HG03135 (cell line): ENCODE data around the gene STRN4.
"Not testable (repeated sequence)": the region's sequence is repeated elsewhere in the genome, so short reads cannot be mapped to it uniquely, and the experiment has no call there.

Experiments
- ATAC-seq: cut with Tn5 transposase; IDR thresholded peaks from one replicate; pipeline ENCODE4 v1.9.1; 2021; ENCODE audit warnings: mild to moderate bottlenecking, moderate library complexity; ENCODE audit not compliant: unreplicated experiment

Gene STRN4

GRCh38 chr19:46746281-46747057, at the start of gene STRN4:
STRN4 (minus strand) TSS chr19:46746450; CDS start chr19:46746430, 20 bp downstream.
- no peak for ATAC-seq

- no peak for ATAC-seq
Measured at GRCh38 chr19:46791944-46792343, 45.7 kb upstream of the STRN4 start.

- ATAC-seq, result no peak
Measured at GRCh38 chr19:46789371-46789770, 43.1 kb upstream of the STRN4 start.

DNA sequence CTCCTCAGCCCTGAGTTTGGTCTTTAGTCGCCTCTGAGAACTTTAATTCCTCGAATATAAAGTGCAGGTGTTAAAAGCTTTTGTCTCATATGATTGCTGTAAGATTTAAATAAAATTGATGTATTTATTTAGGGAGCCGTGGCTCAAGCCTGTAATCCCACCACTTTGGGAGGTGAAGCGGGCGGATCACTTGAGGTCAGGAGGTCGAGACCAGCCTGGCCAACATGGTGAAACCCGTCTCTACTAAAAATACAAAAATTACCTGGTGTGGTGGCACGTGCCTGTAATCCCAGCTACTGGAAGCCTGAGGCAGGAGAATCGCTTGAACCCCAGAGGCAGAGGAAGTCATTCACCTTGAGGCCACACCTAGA, 42.7 kb upstream of the STRN4 start:
- ATAC-seq, result no peak

GRCh38 chr19:46788262-46788967, 42.2 kb upstream of the STRN4 start, which contains the start of gene SLC1A5:
SLC1A5 (minus strand) TSS chr19:46788594; CDS start chr19:46787965, 629 bp downstream.
- peak; percentile 68 for ATAC-seq

- no peak for ATAC-seq
Measured at GRCh38 chr19:46787331-46788261, 41.3 kb upstream of the STRN4 start.

- ATAC-seq, result no peak
Measured at GRCh38 chr19:46787040-46787330, 40.7 kb upstream of the STRN4 start.

DNA sequence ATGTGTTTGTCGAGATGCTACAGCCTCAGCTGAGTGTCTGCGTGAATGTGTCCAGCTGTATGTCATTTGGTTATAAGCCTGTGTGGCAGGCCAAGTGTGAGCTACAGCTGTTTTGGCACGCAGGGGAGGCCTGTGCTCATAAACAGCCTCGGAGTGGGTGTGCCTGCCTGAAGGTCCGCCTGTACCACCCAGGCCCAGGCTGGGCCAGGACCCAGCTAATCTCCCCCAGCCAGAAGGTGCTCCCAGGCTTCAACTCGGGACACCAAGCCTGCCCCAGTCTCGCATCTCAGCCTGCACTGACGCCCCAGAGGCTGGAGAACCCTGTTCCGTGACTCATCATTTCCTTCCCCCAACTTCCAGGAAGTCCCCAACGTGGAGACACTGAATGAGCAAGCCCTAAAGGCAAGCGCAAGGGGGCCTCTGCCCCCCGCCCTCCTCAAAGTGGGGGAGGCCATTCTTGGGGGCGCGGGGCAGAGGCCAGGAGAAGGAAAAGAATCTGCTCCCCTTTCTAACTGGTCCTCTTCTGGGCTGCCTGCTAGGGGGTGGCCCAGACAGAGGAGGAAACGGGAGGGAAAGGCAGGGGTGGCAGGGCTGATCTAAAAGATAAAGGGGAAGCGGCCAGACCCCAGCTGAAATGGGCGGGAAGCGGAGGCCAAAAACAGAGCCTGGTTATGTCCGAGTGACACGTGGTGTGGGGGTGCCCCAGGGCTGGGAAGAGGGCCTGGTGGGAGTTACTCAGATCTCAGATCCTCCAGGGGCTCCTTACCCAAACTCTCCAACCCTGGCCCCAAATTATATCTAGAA, 40.2 kb upstream of the STRN4 start:
- ATAC-seq, result no peak

- ATAC-seq, result no peak
Measured at GRCh38 chr19:46785980-46786235, 39.7 kb upstream of the STRN4 start.

DNA sequence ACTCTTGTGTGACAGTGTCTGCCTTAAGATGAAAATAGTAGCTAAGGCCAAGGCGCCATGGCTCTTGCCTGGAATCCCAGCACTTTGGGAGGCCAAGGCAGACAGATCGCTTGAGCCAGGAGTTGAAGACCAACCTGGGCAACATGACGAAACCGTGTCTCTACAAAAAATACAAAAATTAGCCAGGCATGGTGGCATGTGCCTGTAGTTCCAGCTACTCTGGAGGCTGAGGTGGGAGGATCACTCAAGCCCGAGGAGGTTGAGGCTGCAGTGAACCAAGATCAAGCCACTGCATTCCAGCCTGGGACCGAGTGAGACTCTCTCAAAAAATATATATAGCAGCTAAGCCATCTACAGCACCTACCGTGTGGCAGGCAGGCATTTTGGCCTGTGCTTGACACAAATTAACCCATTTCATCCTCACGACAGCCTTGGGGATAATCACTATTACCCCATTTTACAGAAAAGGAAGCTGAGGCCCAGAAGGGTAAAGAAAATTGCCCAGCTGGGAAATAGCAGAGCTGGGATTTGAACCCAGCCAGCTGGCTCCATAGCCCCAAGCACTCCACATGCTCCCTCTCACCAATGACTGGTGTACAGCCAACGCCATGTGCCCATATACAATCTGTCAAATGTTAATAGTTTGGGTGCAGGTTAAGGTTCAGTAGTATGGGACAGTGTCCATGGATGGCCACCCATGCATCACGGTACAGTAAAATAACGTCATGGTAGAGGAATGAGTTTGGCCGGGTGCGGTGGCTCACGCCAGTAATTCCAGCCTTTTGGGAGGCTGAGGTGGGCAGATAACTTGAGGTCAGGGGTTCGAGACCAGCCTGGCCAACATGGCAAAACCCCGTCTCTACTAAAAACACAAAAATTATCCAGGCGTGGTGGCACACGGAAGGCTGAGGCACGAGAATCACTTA, 39.1 kb upstream of the STRN4 start:
- ATAC-seq, result no peak

- no peak for ATAC-seq
Measured at GRCh38 chr19:46784262-46785053, 38.2 kb upstream of the STRN4 start.

GRCh38 chr19:46783670-46784069, 37.4 kb upstream of the STRN4 start:
- ATAC-seq, result no peak

DNA sequence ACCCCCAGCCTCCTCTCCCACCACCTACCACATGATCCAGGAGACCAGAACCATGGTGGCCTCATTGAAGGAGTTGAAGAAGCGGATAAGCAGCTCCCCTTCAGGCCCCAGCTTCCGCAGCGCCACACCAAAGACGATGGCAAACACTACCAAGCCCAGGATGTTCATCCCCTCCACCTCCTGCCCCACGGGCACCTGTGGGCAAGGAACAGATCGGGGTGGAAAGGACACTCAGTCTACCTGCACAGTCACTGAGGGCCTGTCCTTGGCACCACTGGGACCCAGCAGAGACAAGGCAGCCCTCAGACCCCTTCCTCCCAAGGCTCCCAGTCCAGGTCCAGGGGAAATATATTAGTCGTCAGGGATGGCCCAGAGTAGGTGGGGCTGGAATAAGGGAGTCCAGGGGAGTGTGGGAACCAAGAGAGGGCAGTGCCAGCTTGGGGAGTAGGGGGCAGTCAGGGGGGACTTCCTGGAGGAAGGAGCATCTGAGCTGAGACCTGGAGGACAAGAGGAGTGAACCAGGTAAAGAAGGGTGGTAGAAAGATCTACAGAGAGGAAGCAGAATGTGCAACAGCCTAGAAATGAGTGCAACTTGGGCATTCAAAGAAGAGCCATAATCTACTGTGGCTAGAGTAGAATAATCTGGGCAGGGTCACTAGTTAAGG, 36.2 kb upstream of the STRN4 start:
- ATAC-seq, result no peak

DNA sequence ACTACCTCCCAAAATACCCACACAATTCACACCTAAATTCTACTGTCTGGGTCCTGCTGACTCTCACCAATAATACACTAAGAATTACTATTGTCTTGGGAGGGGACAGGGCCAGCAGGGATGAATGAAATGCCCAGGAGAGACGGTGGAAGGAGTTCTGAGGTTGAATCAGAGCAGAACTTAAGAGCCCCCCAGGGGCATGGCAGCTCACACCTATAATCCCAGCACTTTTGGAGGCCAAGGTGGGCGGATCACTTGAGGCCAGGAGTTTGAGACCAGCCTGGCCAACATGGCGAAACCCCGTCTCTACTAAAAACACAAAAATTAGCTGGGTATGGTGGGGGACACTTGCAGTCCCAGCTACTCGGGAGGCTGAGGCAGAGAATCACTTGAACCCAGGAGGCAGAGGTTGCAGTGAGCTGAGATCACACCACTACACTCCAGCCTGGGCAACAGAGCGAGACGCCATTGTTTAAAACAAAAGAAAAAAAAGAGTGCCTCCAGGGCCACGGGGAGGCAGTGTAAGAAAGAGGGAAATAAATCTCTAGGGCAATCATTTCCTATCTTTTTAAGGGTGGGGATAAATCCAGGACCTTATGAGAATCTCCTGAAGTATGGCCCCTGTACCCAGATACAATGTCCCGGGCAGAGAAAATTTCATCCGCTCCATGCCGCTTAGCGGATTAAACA, 31.9 kb upstream of the STRN4 start:
- not testable (repeated sequence) for ATAC-seq

DNA sequence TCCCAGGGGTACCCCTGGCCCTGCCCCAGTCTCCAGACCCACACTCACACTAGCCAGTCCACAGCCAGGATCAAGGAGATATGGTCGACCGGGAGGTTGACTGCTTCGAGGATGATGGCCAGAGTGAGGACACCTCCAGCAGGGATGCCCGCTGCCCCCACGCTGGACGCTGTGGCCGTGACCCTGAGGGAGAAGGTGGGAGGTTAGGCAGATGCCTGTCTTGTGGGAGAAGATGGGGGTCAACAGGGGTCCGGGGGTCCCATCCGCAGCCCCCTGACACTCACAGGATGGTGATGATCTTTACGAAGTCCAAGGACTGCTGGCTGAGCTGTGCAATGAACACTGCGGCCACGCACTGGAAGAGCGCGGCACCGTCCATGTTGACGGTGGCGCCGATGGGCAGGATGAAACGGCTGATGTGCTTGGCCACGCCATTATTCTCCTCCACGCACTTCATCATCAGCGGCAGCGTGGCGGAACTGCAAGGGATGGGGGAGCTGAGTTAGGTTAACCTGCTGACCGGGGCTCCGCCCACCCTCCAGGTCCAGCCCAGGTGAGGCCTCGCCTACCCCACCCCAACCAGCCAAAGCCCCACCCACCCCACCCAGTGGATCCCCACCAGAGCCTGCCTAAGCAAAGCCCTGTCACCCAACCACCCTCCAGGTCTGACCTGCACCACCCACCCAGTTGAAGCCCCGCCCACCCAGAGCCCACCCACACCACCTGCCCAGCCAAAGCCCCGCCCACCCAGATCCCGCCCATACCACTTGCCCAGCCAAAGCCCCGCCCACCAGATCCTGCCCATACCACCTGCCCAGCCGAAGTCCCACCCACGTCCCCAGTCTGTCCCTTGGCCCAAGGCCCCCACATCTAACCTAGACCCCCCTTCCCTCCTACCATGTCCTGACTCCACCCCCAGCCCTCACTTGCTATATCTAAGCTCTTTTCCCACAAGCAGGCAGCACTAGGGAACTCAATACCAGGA, 31.0 kb upstream of the STRN4 start:
- no peak for ATAC-seq

GRCh38 chr19:46775642-46776258, 29.5 kb upstream of the STRN4 start:
- ATAC-seq, result no peak
